Ecto neural progenitor cell (in vitro differentiated cells): Measurements from ENCODE around the gene APOBEC3C.
"Not testable (repeated sequence)": the region's sequence is repeated elsewhere in the genome, so short reads cannot be mapped to it uniquely, and the experiment has no call there.

Experiments used
- DNase-seq: peaks from one replicate; pipeline ENCODE4 v3.0.0-alpha.2; 2018; ENCODE audit warnings: low spot score

Gene APOBEC3C

GRCh38 chr22:39066442-39067276 is 52.6 kb downstream of the APOBEC3C start:
- DNase-seq = not testable (repeated sequence)

GRCh38 chr22:39068033-39068785 is 54.2 kb downstream of the APOBEC3C start:
- DNase-seq = no peak
